Smooth muscle cell (in vitro differentiated cells): Measurements from ENCODE around the gene SORBS1. TPM values are rescaled to one million over a fixed set of nuclear protein-coding genes. Genes with fewer than 3 reads are reported as not detected.

ENCODE experiments used
- DNase-seq: peaks from one replicate; lab custom pipeline; 2025; ENCODE audit not compliant: unreplicated experiment; lab: John Stamatoyannopoulos, UW
- H2AFZ ChIP-seq: fragments of 200-600 bp; sonication (generic); 2 replicates; pipeline ENCODE4 v1.6.0; 2016; ENCODE audit warnings: antibody characterized with exemption, low read depth, mild to moderate bottlenecking
- H3F3A ChIP-seq: fragments of 200-600 bp; sonication (generic); 2 replicates; pipeline ENCODE4 v1.6.0; 2017; ENCODE audit warnings: antibody characterized with exemption, low read depth
- H3K27ac ChIP-seq: fragments of 200-600 bp; sonication (generic); 2 replicates; pipeline ENCODE4 v1.5.1; 2016; ENCODE audit warnings: low read depth, mild to moderate bottlenecking
- H3K27me3 ChIP-seq: fragments of 200-600 bp; sonication (generic); 2 replicates; pipeline ENCODE4 v1.6.1; 2016; ENCODE audit warnings: low read depth, mild to moderate bottlenecking
- H3K36me3 ChIP-seq: fragments of 200-600 bp; sonication (generic); 2 replicates; pipeline ENCODE4 v1.5.1; 2016; ENCODE audit warnings: low read depth
- H3K4me1 ChIP-seq: fragments of 200-600 bp; sonication (generic); 2 replicates; pipeline ENCODE4 v1.5.1; 2016; ENCODE audit warnings: low read depth
- H3K4me2 ChIP-seq: fragments of 200-600 bp; sonication (generic); 2 replicates; pipeline ENCODE4 v1.6.0; 2016; ENCODE audit warnings: mild to moderate bottlenecking
- H3K4me3 ChIP-seq: fragments of 200-600 bp; sonication (generic); 2 replicates; pipeline ENCODE4 v1.5.1; 2016; ENCODE audit warnings: mild to moderate bottlenecking
- H3K79me2 ChIP-seq: fragments of 200-600 bp; sonication (generic); 2 replicates; pipeline ENCODE4 v1.6.0; 2016; ENCODE audit warnings: low read depth, mild to moderate bottlenecking
- H3K9ac ChIP-seq: fragments of 200-600 bp; sonication (generic); 2 replicates; pipeline ENCODE4 v1.6.0; 2016; ENCODE audit warnings: low read depth
- H3K9me3 ChIP-seq: fragments of 200-600 bp; sonication (generic); replicated peaks from 2 replicates; pipeline ENCODE4 v1.5.1; 2016; ENCODE audit warnings: low read depth
- H4K20me1 ChIP-seq: fragments of 200-600 bp; sonication (generic); 2 replicates; pipeline ENCODE4 v1.6.0; 2016; ENCODE audit warnings: low read depth
- WGBS: methylation state at CpG from one replicate; pipeline ENCODE4 v1.1.7; 2016; ENCODE audit warnings: low lambda C conversion rate; 5-methylcytosine and 5-hydroxymethylcytosine counted together
- polyA plus RNA-seq: library from polyadenylated mRNA; unstranded; fragments of >200 nt; fragmentation: Nextera tagmentation; extraction: Ambion mirVana; gene quantifications from 2 replicates; pipeline ENCODE4 v1.2.1, GENCODE V29; 2016
- total RNA-seq: library from RNA; depleted of rRNA; stranded (reverse); fragments of >200 nt; gene quantifications from 2 replicates; pipeline ENCODE4 v1.2.3, GENCODE V29; 2014
- TF ChIP-seq, protein P1 (sequence below): fragments of 200-600 bp; sonication (generic); IDR thresholded peaks from 2 replicates; pipeline ENCODE4 v1.5.1; 2017; ENCODE audit warnings: borderline replicate concordance, mild to moderate bottlenecking, antibody characterized with exemption; ENCODE audit not compliant: insufficient read depth, poor library complexity, severe bottlenecking

SORBS1 gene
- total and polyA plus RNA-seq, 2 experiments from 2014 or later, result 14.6 to 21.0 TPM

DNA sequence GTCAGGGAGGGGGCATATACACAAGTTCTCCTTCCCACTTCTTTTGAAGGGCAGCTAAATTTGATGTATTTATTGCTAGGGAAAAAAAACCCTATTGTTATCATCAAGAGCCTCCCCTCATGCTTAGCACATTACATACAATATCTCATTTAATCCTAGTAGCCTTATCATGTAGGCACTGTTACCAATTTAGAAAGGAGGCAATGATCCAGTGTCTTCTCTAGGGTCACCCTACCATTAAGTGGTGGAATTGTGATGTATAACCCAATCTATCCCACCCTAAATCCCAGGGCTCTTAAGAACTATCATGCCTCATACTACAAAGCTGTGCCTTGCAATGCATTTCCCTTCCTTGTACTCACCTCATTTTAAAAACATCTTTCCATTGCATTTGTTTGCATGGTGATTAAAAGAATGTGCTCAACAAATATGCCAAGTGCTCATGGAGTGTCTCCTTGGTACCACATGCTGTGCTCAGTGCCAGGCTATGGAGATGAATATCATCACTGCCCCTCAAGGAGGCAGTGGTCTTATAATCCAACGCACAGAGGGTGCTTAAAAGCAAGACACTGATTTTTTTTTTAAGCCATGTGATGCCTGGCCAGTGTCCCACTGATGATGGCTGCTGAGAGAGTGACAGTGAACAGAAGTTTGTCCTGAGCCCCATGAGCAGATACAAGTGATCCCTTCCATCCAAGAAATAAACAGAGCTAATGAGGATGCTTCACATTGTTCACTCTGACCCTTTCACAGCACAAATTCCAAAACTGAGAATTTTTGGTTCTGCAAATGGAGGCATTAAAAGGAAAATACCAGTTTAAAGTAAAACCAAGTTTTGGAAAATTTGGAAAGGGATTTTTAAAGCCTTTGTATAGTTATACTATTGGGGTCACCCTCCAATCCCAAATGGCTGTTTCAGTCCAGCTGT lies 98.2 kb downstream of the SORBS1 start:
- Histone ChIP-seq H3K36me3 (no peaks in the 10 kb centered on the region), H3K9ac (no peak overlapping the region), H4K20me1 (no peaks in the 10 kb centered on the region), H3K4me2 (no peak overlapping the region), H3K27me3 (no peaks in the 10 kb centered on the region), H3K4me3 (no peak overlapping the region), H2AFZ (no peak overlapping the region), H3K4me1 (peaks cover 24% of the 10 kb centered on the region), H3F3A (peaks cover 8% of the 10 kb centered on the region), H3K27ac (no peak overlapping the region), H3K79me2 (no peaks in the 10 kb centered on the region), H3K9me3 (no peaks in the 10 kb centered on the region)
- no peak for DNase-seq
- 21% methylated on average over 1 of the region's 1 CpG for WGBS
- TF ChIP-seq, protein P1, sequence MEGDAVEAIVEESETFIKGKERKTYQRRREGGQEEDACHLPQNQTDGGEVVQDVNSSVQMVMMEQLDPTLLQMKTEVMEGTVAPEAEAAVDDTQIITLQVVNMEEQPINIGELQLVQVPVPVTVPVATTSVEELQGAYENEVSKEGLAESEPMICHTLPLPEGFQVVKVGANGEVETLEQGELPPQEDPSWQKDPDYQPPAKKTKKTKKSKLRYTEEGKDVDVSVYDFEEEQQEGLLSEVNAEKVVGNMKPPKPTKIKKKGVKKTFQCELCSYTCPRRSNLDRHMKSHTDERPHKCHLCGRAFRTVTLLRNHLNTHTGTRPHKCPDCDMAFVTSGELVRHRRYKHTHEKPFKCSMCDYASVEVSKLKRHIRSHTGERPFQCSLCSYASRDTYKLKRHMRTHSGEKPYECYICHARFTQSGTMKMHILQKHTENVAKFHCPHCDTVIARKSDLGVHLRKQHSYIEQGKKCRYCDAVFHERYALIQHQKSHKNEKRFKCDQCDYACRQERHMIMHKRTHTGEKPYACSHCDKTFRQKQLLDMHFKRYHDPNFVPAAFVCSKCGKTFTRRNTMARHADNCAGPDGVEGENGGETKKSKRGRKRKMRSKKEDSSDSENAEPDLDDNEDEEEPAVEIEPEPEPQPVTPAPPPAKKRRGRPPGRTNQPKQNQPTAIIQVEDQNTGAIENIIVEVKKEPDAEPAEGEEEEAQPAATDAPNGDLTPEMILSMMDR, result no peak

DNA sequence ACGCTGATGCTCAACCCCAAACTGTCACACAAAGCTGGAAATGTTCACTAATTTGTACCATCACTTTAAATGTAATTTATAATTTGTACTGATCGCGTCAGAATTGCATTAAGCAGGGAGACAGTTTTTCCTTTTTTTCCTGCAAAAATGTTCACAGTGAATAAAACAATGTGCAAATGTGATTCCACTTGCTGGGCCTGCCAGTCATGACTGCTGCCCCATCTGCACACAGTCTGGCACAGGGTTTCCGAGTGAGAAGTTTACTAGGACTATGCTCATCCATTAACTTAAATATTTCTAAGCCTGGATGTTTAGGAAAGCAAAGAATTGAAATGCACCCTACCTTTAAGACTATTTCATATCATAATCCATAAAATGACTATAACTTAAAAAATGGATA lies 99.6 kb downstream of the SORBS1 start:
- no peaks in the 10 kb centered on the region for H3K9me3 ChIP-seq
- H3F3A ChIP-seq, result peaks cover 4% of the 10 kb centered on the region
- no peak overlapping the region for H3K4me3 ChIP-seq

DNA sequence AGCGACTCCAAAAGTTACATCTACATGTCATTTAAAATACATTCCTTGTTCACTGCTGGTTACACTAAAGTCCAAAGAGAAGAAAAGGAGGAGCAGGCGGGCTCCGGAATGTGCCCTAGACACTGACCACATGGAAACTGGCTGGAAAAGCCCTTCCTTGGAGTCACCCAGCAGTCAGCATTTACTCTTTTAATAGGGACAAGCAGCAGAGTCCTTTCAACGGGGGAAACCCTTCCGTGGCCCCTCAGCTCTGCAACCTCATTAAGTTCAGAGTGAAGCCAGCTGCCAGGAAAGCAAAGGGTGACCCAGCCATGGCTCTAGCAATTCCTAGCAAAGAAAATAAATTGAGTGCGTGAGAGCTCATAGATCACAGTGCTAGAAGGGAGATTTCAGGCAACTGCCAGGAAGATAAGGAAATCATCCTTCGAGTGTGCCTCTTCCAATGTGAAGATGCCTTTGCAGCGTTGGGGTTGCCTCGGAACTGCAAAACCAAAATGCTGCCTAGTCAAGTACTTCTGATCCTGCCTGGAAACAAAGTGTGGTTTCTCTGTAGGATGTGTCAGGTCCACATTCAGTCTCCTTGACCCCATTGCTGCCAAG lies 101.6 kb downstream of the SORBS1 start:
- Histone ChIP-seq H4K20me1 (no peaks in the 10 kb centered on the region), H3K27ac (peak overlapping the region; percentile 70), H3K79me2 (no peaks in the 10 kb centered on the region), H3K4me2 (peak overlapping the region; percentile 81), H3K9ac (peak overlapping the region; percentile 38), H3K4me3 (peak overlapping the region; percentile 15), H3K36me3 (no peaks in the 10 kb centered on the region), H3F3A (peaks cover 4% of the 10 kb centered on the region), H2AFZ (peak overlapping the region; percentile 42), H3K4me1 (peaks cover 18% of the 10 kb centered on the region), H3K27me3 (no peaks in the 10 kb centered on the region), H3K9me3 (no peaks in the 10 kb centered on the region)
- peak; percentile 39 for DNase-seq
- TF ChIP-seq, protein P1, result no peak
- WGBS, result 23% methylated on average over 9 of the region's 9 CpGs

More for the DNA sequence above, 99.6 kb downstream of the SORBS1 start:
- no peaks in the 10 kb centered on the region for H4K20me1 ChIP-seq
- no peak overlapping the region for H3K4me2 ChIP-seq
- TF ChIP-seq, protein P1, result no peak
- no peaks in the 10 kb centered on the region for H3K27me3 ChIP-seq
- no peak for DNase-seq
- H2AFZ ChIP-seq, result no peak overlapping the region
- no peaks in the 10 kb centered on the region for H3K36me3 ChIP-seq
- H3K9ac ChIP-seq, result no peak overlapping the region
- H3K4me1 ChIP-seq, result peaks cover 20% of the 10 kb centered on the region
- H3K79me2 ChIP-seq, result no peaks in the 10 kb centered on the region
- H3K27ac ChIP-seq, result no peak overlapping the region
- 81% methylated on average over 4 of the region's 4 CpGs for WGBS
